Cardiac fibroblast (primary cell): ENCODE results near the gene IGF2BP2.
A peak's percentile ranks its signal among the peaks of the same experiment; 100 is the strongest.

Experiments
- DNase-seq, 2 donors: peaks; one replicate each; pipeline versions ENCODE4 v3.0.0 to v3.0.0-alpha.2; 2010; ENCODE audit warnings: low read depth in 2 of 2
- H3K4me3 ChIP-seq, 2 donors: replicated peaks in 1 of 2; 1 replicate in 1 of 2; 2 replicates in 1 of 2; pipeline ENCODE4 v1.5.1; 2011; ENCODE audit warnings: low read depth in 2 of 2, low read length in 2 of 2, mild to moderate bottlenecking in 2 of 2, moderate library complexity in 1 of 2
- TF ChIP-seq, protein P1 (sequence below): IDR thresholded peaks from one replicate; pipeline ENCODE4 v1.5.1; 2011; ENCODE audit warnings: low read depth, mild to moderate bottlenecking, low read length, inconsistent platforms

The IGF2BP2 gene

DNA sequence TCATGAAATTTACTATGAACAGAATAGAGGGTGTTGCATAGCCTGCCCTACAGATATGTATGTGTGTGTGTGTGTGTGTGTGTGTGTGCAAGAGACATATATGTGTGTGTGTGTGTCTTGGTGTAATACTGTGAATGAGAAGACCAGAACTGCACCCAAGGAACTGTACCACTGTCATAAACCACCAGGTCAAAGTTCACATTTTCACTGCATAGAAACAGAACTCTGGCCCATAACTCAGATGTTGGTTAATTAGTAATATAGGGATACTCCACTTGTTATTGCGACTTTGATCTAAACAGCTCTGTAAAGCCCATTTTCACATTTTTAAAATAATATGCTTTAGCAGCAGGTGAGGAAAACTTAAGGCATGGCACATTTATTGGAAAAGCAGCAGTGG is 111.8 kb downstream of the IGF2BP2 start:
- no peak for DNase-seq
- TF ChIP-seq, protein P1, sequence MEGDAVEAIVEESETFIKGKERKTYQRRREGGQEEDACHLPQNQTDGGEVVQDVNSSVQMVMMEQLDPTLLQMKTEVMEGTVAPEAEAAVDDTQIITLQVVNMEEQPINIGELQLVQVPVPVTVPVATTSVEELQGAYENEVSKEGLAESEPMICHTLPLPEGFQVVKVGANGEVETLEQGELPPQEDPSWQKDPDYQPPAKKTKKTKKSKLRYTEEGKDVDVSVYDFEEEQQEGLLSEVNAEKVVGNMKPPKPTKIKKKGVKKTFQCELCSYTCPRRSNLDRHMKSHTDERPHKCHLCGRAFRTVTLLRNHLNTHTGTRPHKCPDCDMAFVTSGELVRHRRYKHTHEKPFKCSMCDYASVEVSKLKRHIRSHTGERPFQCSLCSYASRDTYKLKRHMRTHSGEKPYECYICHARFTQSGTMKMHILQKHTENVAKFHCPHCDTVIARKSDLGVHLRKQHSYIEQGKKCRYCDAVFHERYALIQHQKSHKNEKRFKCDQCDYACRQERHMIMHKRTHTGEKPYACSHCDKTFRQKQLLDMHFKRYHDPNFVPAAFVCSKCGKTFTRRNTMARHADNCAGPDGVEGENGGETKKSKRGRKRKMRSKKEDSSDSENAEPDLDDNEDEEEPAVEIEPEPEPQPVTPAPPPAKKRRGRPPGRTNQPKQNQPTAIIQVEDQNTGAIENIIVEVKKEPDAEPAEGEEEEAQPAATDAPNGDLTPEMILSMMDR: no peak
- H3K4me3 ChIP-seq: no peak overlapping the region

DNA sequence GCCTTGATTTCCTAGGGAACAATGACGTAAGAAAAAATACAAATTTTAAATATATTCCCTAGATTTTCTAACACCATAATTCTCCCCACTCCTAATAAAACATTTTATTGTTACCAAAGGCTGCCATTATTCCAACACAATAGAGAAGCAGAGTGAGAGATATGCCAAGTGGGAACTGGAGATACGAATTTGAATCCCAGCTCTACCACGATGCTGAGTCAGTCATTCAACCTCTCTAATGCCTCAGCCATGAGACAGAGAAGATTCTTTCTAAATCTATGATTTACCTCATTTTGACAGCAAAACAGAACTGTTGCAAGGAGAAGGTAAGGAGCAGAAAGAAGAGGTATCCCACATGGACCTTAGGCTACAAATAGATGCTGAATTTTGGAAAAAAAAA is 112.5 kb downstream of the IGF2BP2 start:
- TF ChIP-seq, protein P1: no peak
- DNase-seq: peak in 1 of 2 donors; percentile 61
- H3K4me3 ChIP-seq: no peak overlapping the region

DNA sequence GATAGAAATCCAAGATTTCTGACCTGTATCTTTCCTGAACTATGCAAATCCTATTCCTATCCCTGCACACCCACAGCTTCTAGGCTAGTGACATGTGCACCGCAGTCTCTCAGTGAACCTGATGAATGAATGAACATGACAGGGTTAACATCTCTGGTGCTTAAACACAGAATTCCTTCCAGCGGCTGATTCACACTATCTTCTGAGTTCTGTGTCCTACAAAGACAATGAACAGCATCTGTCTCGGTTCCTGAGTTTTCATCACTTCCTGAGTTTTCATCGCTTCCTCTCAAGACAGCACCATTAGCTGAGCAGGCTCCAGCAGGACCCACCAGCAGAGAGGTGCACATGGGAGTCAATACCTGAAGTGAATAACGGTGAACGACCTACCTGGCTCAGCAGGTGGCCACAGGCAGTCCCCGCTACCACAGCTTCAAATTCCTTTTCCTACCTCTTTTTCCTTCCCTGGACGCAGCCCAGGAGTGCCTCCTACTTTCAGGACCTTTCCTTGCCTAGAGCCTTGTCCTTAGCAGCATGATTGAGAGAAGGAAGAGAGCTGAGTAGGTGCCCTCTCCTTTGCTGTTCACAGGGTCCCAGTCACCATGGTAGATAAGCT is 113.5 kb downstream of the IGF2BP2 start:
- TF ChIP-seq, protein P1: no peak
- peak; percentile 29 to 76 for DNase-seq
- no peak overlapping the region for H3K4me3 ChIP-seq

DNA sequence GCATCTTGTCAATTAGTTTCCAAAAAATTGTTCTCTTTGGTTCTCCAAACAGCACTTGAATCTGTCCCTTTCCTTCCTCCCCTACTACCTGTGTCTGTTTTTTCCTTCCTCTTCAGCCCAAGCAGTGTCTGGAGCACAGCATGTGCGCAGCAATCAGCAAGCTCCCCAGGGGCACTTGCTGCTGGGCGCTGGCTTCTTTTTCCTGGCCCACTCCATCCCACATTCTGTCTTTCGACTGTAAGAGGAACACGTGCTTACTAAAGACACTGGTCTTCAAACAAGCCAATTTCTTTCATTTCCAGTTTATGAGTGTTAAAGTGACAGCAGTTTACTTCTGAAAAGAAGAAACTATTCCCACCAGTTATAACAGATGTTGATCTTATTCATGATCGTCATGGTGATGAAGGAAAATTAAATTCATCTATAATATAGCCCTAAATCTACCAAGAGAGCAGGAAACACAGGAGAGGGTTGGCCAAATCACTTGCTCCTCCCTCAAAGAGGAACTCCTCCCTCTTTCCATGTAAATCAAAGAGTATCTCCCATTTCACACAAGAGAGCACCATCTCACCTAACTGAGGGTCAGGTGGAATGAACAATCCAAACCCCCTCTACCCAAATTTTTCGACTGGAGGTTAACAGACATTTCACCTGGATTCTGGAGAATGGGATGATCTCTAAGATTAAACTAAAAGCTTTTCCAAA is 115.4 kb downstream of the IGF2BP2 start:
- TF ChIP-seq, protein P1: no peak

DNA sequence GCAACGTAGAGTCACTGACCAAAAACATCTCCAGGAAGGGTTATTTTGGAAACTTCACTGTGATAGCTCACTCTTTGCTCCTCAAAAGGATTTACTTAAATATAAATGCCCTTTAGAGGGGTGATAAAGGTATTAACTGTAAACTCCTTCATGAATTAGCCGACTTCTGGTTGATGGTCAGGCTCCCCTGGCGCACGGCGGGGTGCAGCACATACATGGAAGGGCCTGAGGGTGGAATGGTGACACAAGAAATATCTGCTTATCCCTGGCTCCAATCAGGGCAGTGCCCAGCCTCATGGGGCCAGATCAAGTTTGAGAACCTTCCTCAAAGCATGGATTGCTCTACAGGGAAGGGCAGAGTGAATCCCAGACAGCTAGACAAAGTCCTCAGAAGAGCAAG is 116.5 kb downstream of the IGF2BP2 start:
- H3K4me3 ChIP-seq: no peak overlapping the region
- TF ChIP-seq, protein P1: no peak
- DNase-seq: no peak

More for the DNA sequence above, 115.4 kb downstream of the IGF2BP2 start:
- no peak for DNase-seq
- H3K4me3 ChIP-seq: no peak overlapping the region

DNA sequence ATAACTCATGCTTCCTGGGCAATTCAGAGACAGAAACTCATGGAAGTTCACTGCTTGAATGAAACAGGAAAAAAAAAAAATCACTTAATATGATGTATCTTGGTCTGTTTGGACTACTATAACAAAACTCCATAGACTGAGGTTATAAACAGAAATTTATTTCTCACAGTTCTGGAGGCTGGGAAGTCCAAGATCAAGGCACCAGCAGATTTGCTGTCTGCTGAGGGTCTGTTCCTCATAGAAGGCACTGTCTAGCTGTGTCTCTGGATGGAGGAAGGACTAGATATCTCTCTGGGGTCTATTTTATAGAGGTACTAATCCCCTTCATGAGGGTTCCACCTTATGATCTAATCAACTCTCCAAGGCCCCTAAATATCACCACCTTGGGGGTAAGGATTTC is 119.3 kb downstream of the IGF2BP2 start:
- H3K4me3 ChIP-seq: no peak overlapping the region
- TF ChIP-seq, protein P1: no peak
- no peak for DNase-seq
